ENCODE results near the gene SGMS2. TPM values are rescaled to one million over a fixed set of nuclear protein-coding genes. Genes with fewer than 3 reads are reported as not detected.

Gene SGMS2
- total and polyA plus RNA-seq, 9 of the 15 experiments (the other 6 are each of a cell fraction or from before 2014, with no cell fraction given) = 0.07 to 0.25 (median 0.11) TPM; not detected in 5

DNA sequence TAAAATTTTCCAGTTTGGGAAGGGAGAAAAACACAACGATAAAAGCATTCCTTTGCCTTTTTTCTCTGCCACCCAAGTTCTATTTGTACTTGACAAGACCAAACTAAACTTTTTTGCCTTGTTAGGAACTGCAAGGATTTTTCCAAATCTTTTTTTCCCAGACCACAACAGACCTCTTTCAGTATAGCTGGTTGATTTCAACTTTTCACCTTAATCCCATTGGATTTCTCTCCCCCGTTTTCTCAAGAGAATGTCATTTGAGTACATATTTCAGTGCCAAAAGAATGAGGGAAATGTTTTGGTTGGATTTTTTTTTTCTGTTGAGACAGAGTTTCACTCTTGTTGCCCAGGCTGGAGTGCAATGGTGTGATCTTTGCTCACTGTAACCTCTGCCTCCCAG lies 18.5 kb upstream of the SGMS2 start (continued):
- TF ChIP-seq ZNF785 (CRISPR knock-in tag; IDR thresholded peaks at IDR 0.05) (no peak), SIN3B (IDR thresholded peaks at IDR 0.05; ENCODE audit: low read depth) (no peak), PCBP2 (IDR thresholded peaks at IDR 0.05; ENCODE audit: low read depth, low read length, poor library complexity, severe bottlenecking) (no peak), NR3C1 (CRISPR knock-in tag; IDR thresholded peaks at IDR 0.05) (no peak), ZNF3 (CRISPR knock-in tag; IDR thresholded peaks at IDR 0.05) (no peak), RBM34 (IDR thresholded peaks at IDR 0.05; ENCODE audit: borderline replicate concordance, insufficient read depth, low read length) (no peak), CBX2 (IDR thresholded peaks at IDR 0.05; ENCODE audit: insufficient read depth, low read length, poor library complexity, severe bottlenecking) (no peak), COPS2 (conservative IDR thresholded peaks at IDR 0.05) (no peak)

DNA sequence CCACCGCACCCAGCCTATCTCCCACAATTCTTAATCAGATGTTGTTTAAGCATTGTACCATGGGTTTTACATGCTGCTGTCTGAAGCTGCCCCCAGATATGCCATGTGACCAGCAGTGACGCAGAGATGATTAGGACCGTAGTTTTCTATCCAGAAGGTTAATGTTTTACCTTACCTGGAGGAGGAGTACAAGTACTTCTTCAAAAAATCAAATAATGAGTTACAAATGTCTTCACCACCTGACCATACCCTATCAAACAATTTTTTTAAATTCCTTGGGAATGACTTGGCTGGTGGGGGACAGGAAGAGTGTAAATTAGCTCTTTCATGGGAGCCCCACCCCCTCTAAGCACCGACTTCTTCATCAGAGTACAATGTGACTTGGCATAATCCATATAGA lies 16.2 kb upstream of the SGMS2 start:
- peaks cover 0 to 2% of the 10 kb centered on the region in 2 experiments; a peak in 2 of 5 replicates for H3K27me3 ChIP-seq (ENCODE audit: control insufficient read depth in 2 of 2, insufficient read depth in 2 of 2, low read length in 2 of 2)
- no peaks in the 10 kb centered on the region for H3K4me1 ChIP-seq (replicated peaks in 1 of 2; ENCODE audit: control insufficient read depth in 2 of 2, insufficient read depth in 2 of 2, low read length in 2 of 2)
- no peaks in the 10 kb centered on the region for H3K79me2 ChIP-seq (ENCODE audit: control insufficient read depth, insufficient read depth, low read length)
- no peaks in the 10 kb centered on the region for H4K20me1 ChIP-seq (replicated peaks; ENCODE audit: control insufficient read depth, insufficient read depth, low read length)
- TF ChIP-seq CBX1 (IDR thresholded peaks at IDR 0.05; ENCODE audit: low read depth) (no peak), CBX8 (IDR thresholded peaks at IDR 0.05; ENCODE audit: borderline replicate concordance, extremely low read depth, low read depth, low read length, poor library complexity, severe bottlenecking) (no peak), PTTG1 (tag; IDR thresholded peaks at IDR 0.05; ENCODE audit: low read depth) (no peak), ZNF57 (CRISPR knock-in tag; IDR thresholded peaks at IDR 0.05) (no peak), ZC3H8 (IDR thresholded peaks at IDR 0.05) (no peak), ZNF79 (CRISPR knock-in tag; IDR thresholded peaks at IDR 0.05; ENCODE audit: low read depth) (no peak), ZNF764 (CRISPR knock-in tag; IDR thresholded peaks at IDR 0.05; ENCODE audit: low read depth) (no peak), PHF20 (IDR thresholded peaks at IDR 0.05; ENCODE audit: partially characterized antibody) (no peak), POLR2A (conservative IDR thresholded peaks at IDR 0.05) (no peak), PML (IDR thresholded peaks at IDR 0.05; ENCODE audit: low read length) (no peak), ZNF239 (CRISPR knock-in tag; IDR thresholded peaks at IDR 0.05) (no peak), RB1 (IDR thresholded peaks at IDR 0.05; ENCODE audit: low read depth) (no peak), SNRNP70 (optimal IDR thresholded peaks at IDR 0.05; ENCODE audit: low read depth, low read length) (no peak)
- FAIRE-seq = no peak
- ChIA-PET POLR2A (no interaction called here), CTCF (ENCODE audit: low intra/inter-chr PET ratio) (no interaction called here)
- H3K27ac ChIP-seq (ENCODE audit: extremely low read depth, low read depth, low read length) = no peak overlapping the region
- in situ Hi-C loops (cut with MboI) (no loop called here), intact Hi-C loops (cut with micrococcal nuclease) (no loop called here)
- no peak for ATAC-seq
- H3K4me2 ChIP-seq (ENCODE audit: insufficient read depth, low read length) = no peak overlapping the region
- no peaks in the 10 kb centered on the region for H3K9me1 ChIP-seq (ENCODE audit: control insufficient read depth, insufficient read depth, low read length)
- H3K36me3 ChIP-seq (ENCODE audit: control insufficient read depth, insufficient read depth, low read length) = no peaks in the 10 kb centered on the region
- 0% methylated on average over 4 of the region's 4 CpGs for WGBS (ENCODE audit: insufficient coverage, low coverage, missing lambda C conversion rate)
- H3K4me3 ChIP-seq = no peak overlapping the region
- H2AFZ ChIP-seq (ENCODE audit: low read depth, low read length) = no peak overlapping the region
- H3K9ac ChIP-seq (ENCODE audit: insufficient read depth in 1 of 2, low read depth in 2 of 2, low read length in 2 of 2) = no peak overlapping the region
- DNase-seq (ENCODE audit: extremely low read depth in 1 of 4, low spot score in 3 of 4) = no peak
- BruUV-seq (replicated peaks) = no TSS peak
- no peaks in the 10 kb centered on the region for H3K9me3 ChIP-seq (replicated peaks; ENCODE audit: control insufficient read depth, insufficient read depth, low read depth, low read length)
